Trophoblast cell (in vitro differentiated cells and primary cell): Measurements from ENCODE around the gene SMIM13.

Source experiments
- DNase-seq, 2 donors: peaks; one replicate each; pipeline ENCODE4 v3.0.0-alpha.2; 2016
- H2AFZ ChIP-seq: 2 replicates; pipeline ENCODE4 v1.6.1; 2013; ENCODE audit warnings: low read length, moderate library complexity, mild to moderate bottlenecking; ENCODE audit not compliant: insufficient read depth, poor library complexity
- H2AK5ac ChIP-seq: 2 replicates; pipeline ENCODE4 v1.6.1; 2013; ENCODE audit warnings: mild to moderate bottlenecking, low read length
- H2BK120ac ChIP-seq: 2 replicates; pipeline ENCODE4 v1.6.1; 2013; ENCODE audit warnings: low read length, mild to moderate bottlenecking, moderate library complexity; ENCODE audit not compliant: insufficient read depth, poor library complexity
- H2BK12ac ChIP-seq: 2 replicates; pipeline ENCODE4 v1.6.1; 2013; ENCODE audit warnings: mild to moderate bottlenecking, low read length, moderate library complexity
- H2BK5ac ChIP-seq: 2 replicates; pipeline ENCODE4 v1.6.1; 2013; ENCODE audit warnings: low read length, low read depth, moderate library complexity, mild to moderate bottlenecking; ENCODE audit not compliant: poor library complexity
- H3K14ac ChIP-seq: 2 replicates; pipeline ENCODE4 v1.6.1; 2013; ENCODE audit warnings: mild to moderate bottlenecking, low read length
- H3K18ac ChIP-seq: 2 replicates; pipeline ENCODE4 v1.6.1; 2013; ENCODE audit warnings: mild to moderate bottlenecking, low read length
- H3K23ac ChIP-seq: 2 replicates; pipeline ENCODE4 v1.6.1; 2013; ENCODE audit warnings: low read length
- H3K27ac ChIP-seq: 2 replicates; pipeline ENCODE4 v1.5.1; 2013; ENCODE audit warnings: low read depth, mild to moderate bottlenecking, inconsistent platforms, low read length, moderate library complexity
- H3K27me3 ChIP-seq: 2 replicates; pipeline ENCODE4 v1.6.1; 2013; ENCODE audit warnings: inconsistent platforms, mild to moderate bottlenecking, low read length, moderate library complexity; ENCODE audit not compliant: insufficient read depth
- H3K36me3 ChIP-seq, 2 experiments: 1 replicate in 1 of 2; 2 replicates in 1 of 2; pipeline ENCODE4 v1.6.1; 2013; ENCODE audit warnings: low read length in 2 of 2, mild to moderate bottlenecking in 2 of 2, moderate library complexity in 1 of 2; ENCODE audit not compliant: insufficient read depth in 2 of 2, control insufficient read depth in 1 of 2
- H3K4ac ChIP-seq: 2 replicates; pipeline ENCODE4 v1.6.1; 2013; ENCODE audit warnings: low read depth, mild to moderate bottlenecking, low read length, moderate library complexity
- H3K4me1 ChIP-seq, 2 experiments: 1 replicate in 1 of 2; 2 replicates in 1 of 2; pipeline ENCODE4 v1.6.1; 2013; ENCODE audit warnings: low read length in 2 of 2, mild to moderate bottlenecking in 2 of 2, moderate library complexity in 1 of 2; ENCODE audit not compliant: insufficient read depth in 2 of 2, control insufficient read depth in 1 of 2
- H3K4me2 ChIP-seq: 2 replicates; pipeline ENCODE4 v1.6.1; 2013; ENCODE audit warnings: inconsistent platforms, mild to moderate bottlenecking, low read length, moderate library complexity
- H3K4me3 ChIP-seq: 2 replicates; pipeline ENCODE4 v1.5.1; 2013; ENCODE audit warnings: mild to moderate bottlenecking, low read depth, low read length, inconsistent platforms
- H3K79me1 ChIP-seq: one replicate; pipeline ENCODE4 v1.6.1; 2013; ENCODE audit warnings: low read length
- H3K79me2 ChIP-seq: 2 replicates; pipeline ENCODE4 v1.6.1; 2013; ENCODE audit warnings: low read length, mild to moderate bottlenecking; ENCODE audit not compliant: control insufficient read depth, insufficient read depth, poor library complexity
- H3K9ac ChIP-seq: 2 replicates; pipeline ENCODE4 v1.6.1; 2013; ENCODE audit warnings: mild to moderate bottlenecking, low read length
- H3K9me3 ChIP-seq: 2 replicates; pipeline ENCODE4 v1.6.1; 2013; ENCODE audit warnings: low read depth, mild to moderate bottlenecking, control low read depth, inconsistent platforms, low read length; ENCODE audit not compliant: insufficient read depth
- H4K12ac ChIP-seq: 2 replicates; pipeline ENCODE4 v1.6.1; 2013; ENCODE audit warnings: low read depth, mild to moderate bottlenecking, low read length, moderate library complexity
- H4K8ac ChIP-seq: 2 replicates; pipeline ENCODE4 v1.6.1; 2013; ENCODE audit warnings: low read depth, mild to moderate bottlenecking, low read length, moderate library complexity
- H4K91ac ChIP-seq: one replicate; pipeline ENCODE4 v1.6.1; 2013; ENCODE audit warnings: low read depth, mild to moderate bottlenecking, low read length, moderate library complexity
- WGBS: extraction: QIAGEN DNeasy Blood & Tissue Kit; methylation state at CpG from one replicate; pipeline ENCODE4 v1.1.7; 2013; ENCODE audit warnings: missing lambda C conversion rate; ENCODE audit not compliant: insufficient read length, insufficient coverage; ENCODE audit errors: extremely low coverage; 5-methylcytosine and 5-hydroxymethylcytosine counted together

SMIM13 gene

DNA sequence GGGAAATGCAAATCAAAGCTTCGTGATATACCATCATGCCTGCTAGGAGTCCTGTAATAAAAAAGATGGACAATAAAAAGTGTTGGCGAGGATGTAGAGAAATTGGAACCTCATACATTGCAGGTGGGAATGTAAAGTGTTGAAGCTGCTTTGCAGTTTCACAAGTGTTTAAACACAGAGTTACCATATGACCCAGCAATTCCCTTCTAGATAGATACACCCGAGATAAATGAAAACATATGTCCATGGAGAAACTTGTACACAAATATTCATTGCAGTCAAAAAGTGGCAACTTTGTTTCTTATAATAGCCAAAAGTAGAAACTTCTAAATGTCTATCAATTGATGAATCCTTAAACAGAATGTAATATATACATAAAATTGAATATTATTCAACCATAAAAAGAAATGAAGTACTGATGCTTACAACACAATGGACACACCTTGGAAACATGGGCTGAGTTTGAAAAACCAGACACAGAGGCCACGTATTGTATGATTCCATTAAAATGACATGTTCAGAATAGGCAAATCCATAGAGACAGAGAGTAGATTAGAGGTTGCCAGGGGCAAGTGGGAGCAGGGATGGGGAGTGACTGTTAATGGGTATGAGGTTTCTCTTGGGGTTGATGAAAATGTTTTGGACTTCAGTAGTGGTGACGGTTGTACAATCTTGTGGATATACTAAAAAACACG is 38.7 kb downstream of the SMIM13 start:
- Histone ChIP-seq H3K4me3 (no peak overlapping the region), H3K4me2 (no peak overlapping the region), H3K14ac (no peak overlapping the region), H2BK12ac (no peak overlapping the region), H2AK5ac (no peak overlapping the region), H2BK120ac (no peak overlapping the region), H3K4ac (no peak overlapping the region), H3K27me3 (no peaks in the 10 kb centered on the region), H4K91ac (no peak overlapping the region), H3K4me1 (peaks cover 0 to 4% of the 10 kb centered on the region in 2 experiments), H3K36me3 (peaks cover 5 to 10% of the 10 kb centered on the region in 2 experiments), H4K12ac (no peak overlapping the region), H2AFZ (no peak overlapping the region), H3K18ac (no peak overlapping the region), H3K79me2 (no peaks in the 10 kb centered on the region), H3K9ac (no peak overlapping the region), H4K8ac (no peak overlapping the region), H3K79me1 (no peaks in the 10 kb centered on the region), H3K23ac (no peak overlapping the region), H3K27ac (no peak overlapping the region), H3K9me3 (no peaks in the 10 kb centered on the region), H2BK5ac (no peak overlapping the region)
- DNase-seq, result no peak
- WGBS, result no CpG with 5 or more reads among the region's 6 CpGs

- Histone ChIP-seq H4K91ac (no peak overlapping the region), H3K27me3 (no peaks in the 10 kb centered on the region), H3K4me2 (no peak overlapping the region), H3K14ac (no peak overlapping the region), H3K4me3 (no peak overlapping the region), H3K23ac (no peak overlapping the region), H2BK12ac (no peak overlapping the region), H3K4me1 (peaks cover 0 to 3% of the 10 kb centered on the region in 2 experiments), H3K4ac (no peak overlapping the region), H3K79me1 (no peaks in the 10 kb centered on the region), H3K27ac (no peak overlapping the region), H3K9ac (no peak overlapping the region), H3K36me3 (peaks cover 5 to 7% of the 10 kb centered on the region in 2 experiments), H3K18ac (no peak overlapping the region), H3K9me3 (no peaks in the 10 kb centered on the region), H2AFZ (no peak overlapping the region), H2BK120ac (no peak overlapping the region), H2BK5ac (no peak overlapping the region), H4K8ac (no peak overlapping the region), H2AK5ac (no peak overlapping the region), H4K12ac (no peak overlapping the region), H3K79me2 (no peaks in the 10 kb centered on the region)
- WGBS, result no CpG with 5 or more reads among the region's 5 CpGs
- DNase-seq, result no peak
These were observed 39.6 kb downstream of the SMIM13 start for GRCh38 chr6:11133281-11133680.

DNA sequence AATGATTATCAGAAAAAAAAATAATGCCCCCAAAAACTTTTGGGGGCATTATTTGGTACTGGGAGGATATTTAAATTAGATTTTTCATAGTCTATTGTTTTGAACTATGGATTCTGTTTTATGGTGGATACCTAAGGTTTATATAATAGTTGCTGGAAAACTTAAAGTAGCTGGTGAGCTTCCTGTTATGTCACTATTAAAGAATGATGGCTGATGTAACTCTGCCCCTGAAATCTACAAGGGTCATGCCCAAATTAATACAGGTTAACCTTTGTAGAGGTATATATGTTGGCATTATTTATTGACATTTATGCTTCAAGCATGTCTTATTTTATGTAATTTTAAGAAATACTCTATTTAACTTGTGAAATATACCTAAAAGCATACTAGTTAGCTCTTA is 43.2 kb downstream of the SMIM13 start:
- Histone ChIP-seq H3K9ac (no peak overlapping the region), H3K9me3 (no peaks in the 10 kb centered on the region), H2BK120ac (no peak overlapping the region), H3K4me1 (peaks cover 0 to 7% of the 10 kb centered on the region in 2 experiments), H3K27ac (no peak overlapping the region), H4K91ac (no peak overlapping the region), H4K8ac (no peak overlapping the region), H2AK5ac (no peak overlapping the region), H3K4me2 (no peak overlapping the region), H3K4ac (no peak overlapping the region), H3K79me2 (no peaks in the 10 kb centered on the region), H2BK12ac (no peak overlapping the region), H2BK5ac (no peak overlapping the region), H3K36me3 (peaks cover 5 to 7% of the 10 kb centered on the region in 2 experiments), H3K14ac (no peak overlapping the region), H3K23ac (no peak overlapping the region), H2AFZ (no peak overlapping the region), H3K18ac (no peak overlapping the region), H3K79me1 (no peaks in the 10 kb centered on the region), H4K12ac (no peak overlapping the region), H3K4me3 (no peak overlapping the region), H3K27me3 (no peaks in the 10 kb centered on the region)
- DNase-seq, result no peak

GRCh38 chr6:11139051-11139960 is 45.7 kb downstream of the SMIM13 start:
- 100% methylated on average over 1 of the region's 3 CpGs for WGBS
- peaks cover 8% of the 10 kb centered on the region for H3K79me1 ChIP-seq
- peaks cover 5 to 6% of the 10 kb centered on the region in 2 experiments for H3K36me3 ChIP-seq
- H3K9me3 ChIP-seq, result no peaks in the 10 kb centered on the region
- peaks cover 5 to 11% of the 10 kb centered on the region in 2 experiments for H3K4me1 ChIP-seq
- H3K4me2 ChIP-seq, result no peak overlapping the region
- no peaks in the 10 kb centered on the region for H3K79me2 ChIP-seq
- H2AK5ac ChIP-seq, result no peak overlapping the region
- no peak overlapping the region for H4K91ac ChIP-seq
- DNase-seq, result peak; percentile 90 to 96
- H2BK120ac ChIP-seq, result no peak overlapping the region
- no peak overlapping the region for H3K14ac ChIP-seq
- H3K23ac ChIP-seq, result no peak overlapping the region
- no peak overlapping the region for H4K12ac ChIP-seq
- no peak overlapping the region for H2AFZ ChIP-seq
- no peak overlapping the region for H2BK5ac ChIP-seq
- H3K27ac ChIP-seq, result no peak overlapping the region
- H4K8ac ChIP-seq, result no peak overlapping the region
- no peak overlapping the region for H3K18ac ChIP-seq
- no peak overlapping the region for H3K9ac ChIP-seq
- H3K4me3 ChIP-seq, result no peak overlapping the region
- H2BK12ac ChIP-seq, result no peak overlapping the region
- H3K4ac ChIP-seq, result no peak overlapping the region
- no peaks in the 10 kb centered on the region for H3K27me3 ChIP-seq
